DND-41 (cell line): ENCODE results near the gene CSNK1G3.

Source experiments
- CTCF ChIP-seq: IDR thresholded peaks from 2 replicates; pipeline ENCODE4 v1.5.1; 2012; ENCODE audit warnings: borderline replicate concordance, low read length, moderate library complexity, mild to moderate bottlenecking; ENCODE audit not compliant: poor library complexity, severe bottlenecking; ENCODE audit errors: extremely low read depth
- EZH2 ChIP-seq: IDR thresholded peaks from 3 replicates; pipeline ENCODE4 v1.6.1; 2012; ENCODE audit warnings: borderline replicate concordance, low read depth, mild to moderate bottlenecking, moderate library complexity, low read length, inconsistent platforms; ENCODE audit not compliant: severe bottlenecking

GRCh38 chr5:123503299-123503698 lies 8.7 kb upstream of the CSNK1G3 start:
- TF ChIP-seq CTCF (no peak), EZH2 (no peak)
